ENCODE data around the gene CAPN12. TPM values are rescaled to one million over a fixed set of nuclear protein-coding genes. Genes with fewer than 3 reads are reported as not detected.
A peak's percentile ranks its signal among the peaks of the same experiment; 100 is the strongest.

Gene CAPN12
- total and polyA plus RNA-seq, 2 experiments from 2014 or later: 0.11 to 0.21 TPM

GRCh38 chr19:38712161-38712748, 32.0 kb downstream of the CAPN12 start:
- TF ChIP-seq EZH2 (IDR thresholded peaks at IDR 0.05; ENCODE audit: insufficient read depth, poor library complexity, severe bottlenecking) (no peak), EZH2phosphoT487 (IDR thresholded peaks at IDR 0.05; ENCODE audit: insufficient read depth, low read depth) (no peak)
- no peaks in the 10 kb centered on the region for H4K20me1 ChIP-seq (ENCODE audit: insufficient read depth)
- in situ Hi-C loops (cut with MboI): no loop called here
- no peaks in the 10 kb centered on the region for H3K9me3 ChIP-seq (ENCODE audit: low read depth)
- no peak overlapping the region for H3K4me2 ChIP-seq (ENCODE audit: unreplicated experiment)
- peak overlapping the region; percentile 46 for H3K9ac ChIP-seq
- peaks cover 60% of the 10 kb centered on the region for H3K36me3 ChIP-seq (ENCODE audit: low read depth)
- H3F3A ChIP-seq (ENCODE audit: insufficient read depth): peaks cover 35% of the 10 kb centered on the region
- DNase-seq: no peak
- no peaks in the 10 kb centered on the region for H3K27me3 ChIP-seq (replicated peaks; ENCODE audit: insufficient read depth)
- H2AFZ ChIP-seq: no peak overlapping the region
- peak overlapping the region; percentile 78 for H3K27ac ChIP-seq
- no peaks in the 10 kb centered on the region for H3K9me2 ChIP-seq (ENCODE audit: insufficient read depth)
- peaks cover 7% of the 10 kb centered on the region; the same call in 1 of the 2 replicates for H3K4me1 ChIP-seq (ENCODE audit: insufficient read depth)
- no peak overlapping the region for H3K4me3 ChIP-seq
- peaks cover 95% of the 10 kb centered on the region for H3K79me2 ChIP-seq (ENCODE audit: insufficient read depth)
- 76 to 78% methylated on average over 11 to 15 of the region's 15 CpGs for WGBS, 2 experiments (ENCODE audit: low coverage in 1 of 2, low lambda C conversion rate in 2 of 2, missing lambda C conversion rate in 2 of 2)

GRCh38 chr19:38711726-38712153, 32.5 kb downstream of the CAPN12 start:
- Histone ChIP-seq H3K79me2 (ENCODE audit: insufficient read depth) (peaks cover 97% of the 10 kb centered on the region), H3K27ac (peak overlapping the region; percentile 78), H3K36me3 (ENCODE audit: low read depth) (peaks cover 63% of the 10 kb centered on the region), H3F3A (ENCODE audit: insufficient read depth) (peaks cover 40% of the 10 kb centered on the region), H3K4me1 (ENCODE audit: insufficient read depth) (peaks cover 7% of the 10 kb centered on the region; the same call in 1 of the 2 replicates), H3K9me3 (ENCODE audit: low read depth) (no peaks in the 10 kb centered on the region), H4K20me1 (ENCODE audit: insufficient read depth) (no peaks in the 10 kb centered on the region), H3K4me3 (no peak overlapping the region), H3K9me2 (ENCODE audit: insufficient read depth) (no peaks in the 10 kb centered on the region), H3K27me3 (replicated peaks; ENCODE audit: insufficient read depth) (no peaks in the 10 kb centered on the region), H2AFZ (no peak overlapping the region), H3K4me2 (ENCODE audit: unreplicated experiment) (no peak overlapping the region), H3K9ac (peak overlapping the region; percentile 59)
- DNase-seq: peak; percentile 94
- 32 to 44% methylated on average over 12 of the region's 12 CpGs for WGBS, 2 experiments (ENCODE audit: low coverage in 1 of 2, low lambda C conversion rate in 2 of 2, missing lambda C conversion rate in 2 of 2)
- TF ChIP-seq EZH2 (IDR thresholded peaks at IDR 0.05; ENCODE audit: insufficient read depth, poor library complexity, severe bottlenecking): no peak
- in situ Hi-C loops (cut with MboI): no loop called here

GRCh38 chr19:38710928-38711725, 33.1 kb downstream of the CAPN12 start:
- no peaks in the 10 kb centered on the region for H3K27me3 ChIP-seq (replicated peaks; ENCODE audit: insufficient read depth)
- H3K4me3 ChIP-seq: no peak overlapping the region
- no peaks in the 10 kb centered on the region for H3K9me3 ChIP-seq (ENCODE audit: low read depth)
- H2AFZ ChIP-seq: no peak overlapping the region
- in situ Hi-C loops (cut with MboI): no loop called here
- H3F3A ChIP-seq (ENCODE audit: insufficient read depth): peaks cover 36% of the 10 kb centered on the region
- H3K9me2 ChIP-seq (ENCODE audit: insufficient read depth): no peaks in the 10 kb centered on the region
- no peak overlapping the region for H3K4me2 ChIP-seq (ENCODE audit: unreplicated experiment)
- H3K79me2 ChIP-seq (ENCODE audit: insufficient read depth): peaks cover 97% of the 10 kb centered on the region
- peak overlapping the region; percentile 78 for H3K27ac ChIP-seq
- H4K20me1 ChIP-seq (ENCODE audit: insufficient read depth): no peaks in the 10 kb centered on the region
- H3K36me3 ChIP-seq (ENCODE audit: low read depth): peaks cover 62% of the 10 kb centered on the region
- WGBS, 2 experiments (ENCODE audit: low coverage in 1 of 2, low lambda C conversion rate in 2 of 2, missing lambda C conversion rate in 2 of 2): 75 to 79% methylated on average over 24 to 25 of the region's 25 CpGs
- H3K4me1 ChIP-seq (ENCODE audit: insufficient read depth): peaks cover 7% of the 10 kb centered on the region; the same call in 1 of the 2 replicates
- DNase-seq: peak; percentile 38
- peak overlapping the region; percentile 59 for H3K9ac ChIP-seq
- no peak for TF ChIP-seq EZH2phosphoT487 (IDR thresholded peaks at IDR 0.05; ENCODE audit: insufficient read depth, low read depth)
- TF ChIP-seq EZH2 (IDR thresholded peaks at IDR 0.05; ENCODE audit: insufficient read depth, poor library complexity, severe bottlenecking): no peak

- H3K36me3 ChIP-seq (ENCODE audit: low read depth): peaks cover 62% of the 10 kb centered on the region
- no peak overlapping the region for H3K4me3 ChIP-seq
- no peak overlapping the region for H3K4me2 ChIP-seq (ENCODE audit: unreplicated experiment)
- DNase-seq: no peak
- H3K9me3 ChIP-seq (ENCODE audit: low read depth): no peaks in the 10 kb centered on the region
- no peak for TF ChIP-seq EZH2 (IDR thresholded peaks at IDR 0.05; ENCODE audit: insufficient read depth, poor library complexity, severe bottlenecking)
- no peak for TF ChIP-seq EZH2phosphoT487 (IDR thresholded peaks at IDR 0.05; ENCODE audit: insufficient read depth, low read depth)
- no peak overlapping the region for H3K9ac ChIP-seq
- peaks cover 97% of the 10 kb centered on the region for H3K79me2 ChIP-seq (ENCODE audit: insufficient read depth)
- peak overlapping the region; percentile 78; the same call in 1 of the 2 replicates for H3K27ac ChIP-seq
- no peaks in the 10 kb centered on the region for H4K20me1 ChIP-seq (ENCODE audit: insufficient read depth)
- H2AFZ ChIP-seq: no peak overlapping the region
- in situ Hi-C loops (cut with MboI): no loop called here
- no peaks in the 10 kb centered on the region for H3K27me3 ChIP-seq (replicated peaks; ENCODE audit: insufficient read depth)
- H3K9me2 ChIP-seq (ENCODE audit: insufficient read depth): no peaks in the 10 kb centered on the region
- WGBS, 2 experiments (ENCODE audit: low coverage in 1 of 2, low lambda C conversion rate in 2 of 2, missing lambda C conversion rate in 2 of 2): 82 to 86% methylated on average over 2 of the region's 2 CpGs
- H3K4me1 ChIP-seq (ENCODE audit: insufficient read depth): peaks cover 7% of the 10 kb centered on the region; the same call in 1 of the 2 replicates
- H3F3A ChIP-seq (ENCODE audit: insufficient read depth): peaks cover 31% of the 10 kb centered on the region
Measured at GRCh38 chr19:38710416-38710702, 33.9 kb downstream of the CAPN12 start.

Data from GM23248 (cell line).